Heart left ventricle (tissue), 16 donors: Measurements from ENCODE around the gene TRPV6. TPM values are rescaled to one million over a fixed set of nuclear protein-coding genes. Genes with fewer than 3 reads are reported as not detected.

Source experiments
- ATAC-seq, 4 donors: fragments of 200-7000 bp; cut with Tn5 transposase; one replicate each; pipeline ENCODE4 v1.9.1; 2020 to 2022; ENCODE audit warnings: moderate library complexity in 4 of 4, mild to moderate bottlenecking in 3 of 4, moderate number of reproducible peaks in 1 of 4
- DNase-seq, 5 donors: peaks; one replicate each; pipeline ENCODE4 v3.0.0-alpha.2; 2020
- H3K27ac ChIP-seq, 12 donors: fragments of 200-600 bp; sonication (generic) in 4 of 12; one replicate each; pipeline versions ENCODE4 v1.5.0 to v1.8.0; 2016 to 2022; ENCODE audit warnings: mild to moderate bottlenecking in 2 of 12
- H3K27me3 ChIP-seq, 9 donors: fragments of 200-600 bp; sonication (generic) in 2 of 9; one replicate each; pipeline versions ENCODE4 v1.5.1 to v1.8.0; 2016 to 2022; ENCODE audit warnings: mild to moderate bottlenecking in 3 of 9
- H3K36me3 ChIP-seq, 9 donors: fragments of 200-600 bp; sonication (generic) in 2 of 9; one replicate each; pipeline versions ENCODE4 v1.5.0 to v1.8.0; 2018 to 2022; ENCODE audit warnings: mild to moderate bottlenecking in 2 of 9
- H3K4me1 ChIP-seq, 12 donors: fragments of 200-600 bp; sonication (generic) in 4 of 12; one replicate each; pipeline versions ENCODE4 v1.5.0 to v1.8.0; 2016 to 2022; ENCODE audit warnings: mild to moderate bottlenecking in 3 of 12
- H3K4me3 ChIP-seq, 12 donors: fragments of 200-600 bp; sonication (generic) in 4 of 12; one replicate each; pipeline versions ENCODE4 v1.5.0 to v1.8.0; 2017 to 2022; ENCODE audit warnings: mild to moderate bottlenecking in 9 of 12, moderate library complexity in 4 of 12
- H3K9me3 ChIP-seq, 12 donors: fragments of 200-600 bp; sonication (generic) in 4 of 12; one replicate each; pipeline versions ENCODE4 v1.5.0 to v1.8.0; 2016 to 2022; ENCODE audit warnings: mild to moderate bottlenecking in 1 of 12
- CTCF ChIP-seq, 12 donors: fragments of 200-600 bp; sonication (generic) in 4 of 12; IDR thresholded peaks; one replicate each; pipeline versions ENCODE4 v1.5.0 to v1.8.0; 2018 to 2022; ENCODE audit warnings: antibody characterized with exemption in 12 of 12, mild to moderate bottlenecking in 5 of 12
- POLR2A ChIP-seq, 2 donors: fragments of 450-650 bp; IDR thresholded peaks; one replicate each; pipeline ENCODE4 v1.6.1; 2017; ENCODE audit warnings: antibody characterized with exemption in 2 of 2, mild to moderate bottlenecking in 2 of 2, moderate library complexity in 2 of 2
- WGBS, 4 donors: extraction: QIAGEN DNeasy Blood & Tissue Kit in 2 of 4; methylation state at CpG; one replicate each; pipeline versions ENCODE4 v1.1.5 to v1.1.7; 2013 to 2018; 5-methylcytosine and 5-hydroxymethylcytosine counted together
- intact Hi-C, 10 donors: fragments of 100-400 bp; cut with DNase I; formaldehyde crosslinking; loops; one replicate each; pipeline versions ENCODE4 v1.11.1 to v1.14.2; 2022
- polyA plus RNA-seq, 2 donors: library from polyadenylated mRNA; stranded (reverse); fragments of 200-250 nt; gene quantifications; one replicate each; pipeline ENCODE4 v1.2.3, GENCODE V29; 2013
- total RNA-seq, 9 donors: library from RNA; depleted of rRNA in 2 of 9; stranded (reverse); fragments of >200 nt in 2 of 9; fragmentation: NEBNext Ultra II Directional in 3 of 9; extraction: Animal tissue kit (Norgen Biotek cat#: 25700) in 3 of 9; gene quantifications; one replicate each; pipeline versions ENCODE4 v1.1.0 to v1.2.4, GENCODE V29; 2016 to 2023
- donor health status: ischemic (EF 13 %, LVEDD 7.1; RV severe dilation, severe dysfunction).
- donor health status: healthy with polysubstance abuse.
- donor health status: DM: no; HTN: yes; CAD: no.
- donor health status: DM: no; HTN: no; CAD: no.
- donor health status: ischemic (EF 25% LVEDD 6.9; RV normal size, moderate dysfunction).
- donor health status: ischemic (EF 25% LVEDD 5.7; RV mildly dilated, moderate dysfunction).
- donor health status: healthy.
- donor health status: DM: yes; HTN: yes; CAD: no.
- donor health status: ischemic (EF 35%, LVEDD 5.7; RV mildly dilated, moderate dysfunction).
- donor health status: nonischemic (EF 11% LVEDD 7.7; RV severe dilation, severe dysfunction).
- donor health status: DM: yes; HTN: yes; CAD: no.
- donor health status: PGD.
- donor health status: ischemic (EF 29% LVEDD 5.4; RV normal size, mild dysfunction).
- donor health status: nonischemic (EF 23%, LVEDD 6.1; RV moderate dilation, normal function).

TRPV6 gene
- total and polyA plus RNA-seq, 11 donors: 0.68 TPM; not detected in 10

GRCh38 chr7:142863891-142864685 is 21.5 kb downstream of the TRPV6 start:
- H3K4me1 ChIP-seq: no peaks in the 10 kb centered on the region
- 86 to 88% (median 87%) methylated on average over 32 to 37 of the region's 37 CpGs for WGBS, 4 donors

GRCh38 chr7:142862786-142863400 is 22.7 kb downstream of the TRPV6 start:
- Histone ChIP-seq H3K36me3 (no peaks in the 10 kb centered on the region), H3K9me3 (no peaks in the 10 kb centered on the region), H3K27ac (no peak overlapping the region), H3K27me3 (peaks cover 0 to 4% (median 0%) of the 10 kb centered on the region in 9 donors), H3K4me1 (no peaks in the 10 kb centered on the region), H3K4me3 (no peak overlapping the region)
- TF ChIP-seq CTCF (IDR thresholded peaks at IDR 0.05): no peak
- no peak for ATAC-seq
- DNase-seq: no peak
- intact Hi-C loops: no loop called here
- 81 to 89% (median 82%) methylated on average over 7 of the region's 7 CpGs for WGBS, 4 donors

More at GRCh38 chr7:142863891-142864685, 21.5 kb downstream of the TRPV6 start:
- Histone ChIP-seq H3K27ac (no peak overlapping the region), H3K4me3 (no peak overlapping the region), H3K36me3 (no peaks in the 10 kb centered on the region), H3K9me3 (no peaks in the 10 kb centered on the region), H3K27me3 (peaks cover 0 to 4% (median 0%) of the 10 kb centered on the region in 9 donors)
- intact Hi-C loops: no loop called here
- TF ChIP-seq POLR2A (IDR thresholded peaks at IDR 0.05): no peak
- no peak for TF ChIP-seq CTCF (IDR thresholded peaks at IDR 0.05)
- ATAC-seq: no peak
- DNase-seq: no peak

GRCh38 chr7:142862351-142862750 is 23.2 kb downstream of the TRPV6 start:
- H3K36me3 ChIP-seq: no peaks in the 10 kb centered on the region
- ATAC-seq (no peak), DNase-seq (no peak)
- H3K27me3 ChIP-seq: peaks cover 0 to 4% (median 0%) of the 10 kb centered on the region in 9 donors
- H3K9me3 ChIP-seq: no peaks in the 10 kb centered on the region
- H3K27ac ChIP-seq: no peak overlapping the region
- H3K4me3 ChIP-seq: no peak overlapping the region
- 84 to 91% (median 90%) methylated on average over 4 of the region's 4 CpGs for WGBS, 4 donors
- intact Hi-C loops: no loop called here
- no peak for TF ChIP-seq POLR2A (IDR thresholded peaks at IDR 0.05)
- no peak for TF ChIP-seq CTCF (IDR thresholded peaks at IDR 0.05)
- H3K4me1 ChIP-seq: no peaks in the 10 kb centered on the region

- Histone ChIP-seq H3K27me3 (no peaks in the 10 kb centered on the region), H3K9me3 (no peaks in the 10 kb centered on the region), H3K36me3 (no peaks in the 10 kb centered on the region), H3K4me1 (peaks cover 0 to 3% (median under 1%) of the 10 kb centered on the region in 12 donors), H3K4me3 (no peak overlapping the region), H3K27ac (no peak overlapping the region)
- WGBS, 4 donors: 63 to 79% (median 69%) methylated on average over 3 of the region's 3 CpGs
- intact Hi-C loops: no loop called here
- no peak for TF ChIP-seq POLR2A (IDR thresholded peaks at IDR 0.05)
- TF ChIP-seq CTCF (IDR thresholded peaks at IDR 0.05): no peak
- no peak for DNase-seq
- no peak for ATAC-seq
Observed at GRCh38 chr7:142860968-142861367, 24.6 kb downstream of the TRPV6 start.
